Measurements from ENCODE around the gene P2RX6. TPM values are rescaled to one million over a fixed set of nuclear protein-coding genes. Genes with fewer than 3 reads are reported as not detected.
"Not testable (repeated sequence)": the region's sequence is repeated elsewhere in the genome, so short reads cannot be mapped to it uniquely, and the experiment has no call there.

The P2RX6 gene
- 1 to 10 TPM; 1.6 to 3.3 TPM for total RNA-seq
- 1 to 10 TPM; 3.7 to 8.4 TPM for polyA plus RNA-seq (ENCODE audit: insufficient read length in 2 of 2)
- long read RNA-seq, donor 1, result 0 reads
- long read RNA-seq, donor 2, result 0 reads
- long read RNA-seq, donor 3, result 0 reads
- long read RNA-seq, donor 4, result 0 reads

DNA sequence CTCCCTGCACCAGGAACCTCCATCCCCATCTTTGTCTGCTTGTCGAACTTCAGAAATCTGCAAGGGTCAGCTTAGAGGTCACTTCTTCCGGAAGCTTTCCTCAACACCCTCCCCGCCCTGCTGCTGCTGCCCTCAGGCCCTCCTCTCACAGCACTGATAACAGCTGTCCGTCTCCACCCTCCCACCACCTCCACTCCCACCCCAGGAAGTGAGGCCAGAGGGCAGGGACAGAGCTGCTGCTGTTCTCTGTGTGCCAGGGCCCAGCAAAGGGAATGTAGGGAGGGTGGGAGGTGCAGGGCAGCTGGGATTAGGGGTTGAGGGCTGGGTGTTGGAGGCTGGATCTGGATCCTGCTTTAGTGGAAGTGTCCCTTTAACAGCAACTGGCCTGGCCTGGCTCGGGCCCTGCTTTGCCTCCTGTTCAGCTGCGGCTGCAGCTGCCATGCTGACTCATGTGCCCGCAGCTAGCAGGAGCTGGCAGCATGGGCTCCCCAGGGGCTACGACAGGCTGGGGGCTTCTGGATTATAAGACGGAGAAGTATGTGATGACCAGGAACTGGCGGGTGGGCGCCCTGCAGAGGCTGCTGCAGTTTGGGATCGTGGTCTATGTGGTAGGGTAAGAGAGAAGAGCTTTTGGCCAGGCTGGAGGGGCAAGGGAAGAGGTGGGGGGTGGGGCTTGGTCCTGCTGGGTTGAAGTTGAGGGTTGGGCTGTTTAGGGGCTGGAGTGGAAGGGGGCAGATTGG is at the start of gene P2RX6:
Gene P2RX6, plus strand, starts transcription at position 440 of the 740 bp plus-strand sequence. Its CDS starts 10 bp downstream, at position 450.
- Histone ChIP-seq H3K27ac (ENCODE audit: low read depth, low read length) (peak within 1 kb of the TSS; percentile 80), H3K27me3 (ENCODE audit: control insufficient read depth, insufficient read depth, low read length) (no peaks in the 10 kb centered on the region), H3K36me3 (ENCODE audit: control insufficient read depth, insufficient read depth, low read length) (peaks cover 3% of the 10 kb centered on the region), H3K4me3 (ENCODE audit: low read depth, low read length) (peak within 1 kb of the TSS; percentile 53), H3K4me1 (ENCODE audit: control insufficient read depth, insufficient read depth, low read length) (peaks cover 42% of the 10 kb centered on the region), H3K9me3 (ENCODE audit: control insufficient read depth, insufficient read depth, low read length) (no peaks in the 10 kb centered on the region)
- peak in 2 of 6 donors; percentile 50 to 69 for DNase-seq (ENCODE audit: low read depth in 4 of 6, low spot score in 6 of 6)
- 16% methylated on average over 10 of the region's 12 CpGs for WGBS (ENCODE audit: insufficient coverage)

DNA sequence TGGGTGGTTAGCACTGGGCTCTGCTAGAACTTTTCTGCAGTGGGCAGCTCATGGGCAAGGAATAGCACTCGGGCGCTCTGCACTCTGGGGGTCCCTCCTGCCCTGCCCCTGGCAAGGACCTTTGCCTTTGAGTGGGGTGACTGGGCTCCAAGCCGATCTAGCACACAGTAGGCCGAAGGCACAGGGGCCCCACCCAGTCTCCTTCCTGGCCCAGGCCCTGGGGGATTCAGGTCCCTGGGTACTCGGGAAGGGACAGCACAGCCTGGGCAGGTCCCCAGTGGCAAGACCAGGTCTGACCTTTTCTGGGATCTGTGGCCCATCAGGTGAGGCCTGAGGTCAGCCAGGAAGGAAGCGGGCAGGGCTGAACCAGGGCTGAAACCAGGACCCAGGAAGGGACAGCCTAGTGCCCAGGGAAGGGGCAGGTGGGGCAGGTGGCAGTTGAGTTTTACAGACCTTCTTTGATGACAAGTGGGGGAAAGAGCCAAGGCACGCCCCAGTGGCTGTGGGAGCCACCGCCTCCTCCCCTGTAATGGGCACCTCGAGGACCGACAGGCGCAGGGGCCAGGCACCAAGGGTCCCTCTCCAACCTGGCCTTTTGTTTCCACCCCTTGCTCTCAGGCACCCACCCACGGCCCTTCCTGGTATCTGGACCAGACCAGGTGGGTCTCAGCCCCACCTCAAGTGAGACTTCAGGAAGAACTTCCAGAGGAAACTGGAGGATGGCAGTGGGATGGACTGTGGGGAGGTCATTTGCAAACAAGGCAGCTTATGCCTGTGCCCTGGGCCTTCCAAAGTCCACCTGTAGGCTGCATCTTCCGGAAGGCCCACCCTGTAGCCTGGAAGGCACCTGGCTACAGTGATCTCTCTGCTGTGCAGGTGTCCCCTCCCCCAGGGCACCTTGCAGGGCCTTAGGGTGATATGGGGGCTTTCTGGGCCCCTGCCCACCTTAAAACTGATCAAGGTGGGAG is 48.8 kb upstream of the P2RX6 start:
- Histone ChIP-seq H3K27ac (ENCODE audit: low read depth, low read length) (no peak overlapping the region), H3K36me3 (ENCODE audit: control insufficient read depth, insufficient read depth, low read length) (peaks cover 3% of the 10 kb centered on the region), H3K9me3 (ENCODE audit: control insufficient read depth, insufficient read depth, low read length) (no peaks in the 10 kb centered on the region), H3K4me1 (ENCODE audit: control insufficient read depth, insufficient read depth, low read length) (peaks cover 53% of the 10 kb centered on the region), H3K4me3 (ENCODE audit: low read depth, low read length) (no peak overlapping the region), H3K27me3 (ENCODE audit: control insufficient read depth, insufficient read depth, low read length) (peaks cover 12% of the 10 kb centered on the region)
- no peak for DNase-seq (ENCODE audit: low read depth in 4 of 6, low spot score in 6 of 6)
- 90% methylated on average over 10 of the region's 13 CpGs for WGBS (ENCODE audit: insufficient coverage)

DNA sequence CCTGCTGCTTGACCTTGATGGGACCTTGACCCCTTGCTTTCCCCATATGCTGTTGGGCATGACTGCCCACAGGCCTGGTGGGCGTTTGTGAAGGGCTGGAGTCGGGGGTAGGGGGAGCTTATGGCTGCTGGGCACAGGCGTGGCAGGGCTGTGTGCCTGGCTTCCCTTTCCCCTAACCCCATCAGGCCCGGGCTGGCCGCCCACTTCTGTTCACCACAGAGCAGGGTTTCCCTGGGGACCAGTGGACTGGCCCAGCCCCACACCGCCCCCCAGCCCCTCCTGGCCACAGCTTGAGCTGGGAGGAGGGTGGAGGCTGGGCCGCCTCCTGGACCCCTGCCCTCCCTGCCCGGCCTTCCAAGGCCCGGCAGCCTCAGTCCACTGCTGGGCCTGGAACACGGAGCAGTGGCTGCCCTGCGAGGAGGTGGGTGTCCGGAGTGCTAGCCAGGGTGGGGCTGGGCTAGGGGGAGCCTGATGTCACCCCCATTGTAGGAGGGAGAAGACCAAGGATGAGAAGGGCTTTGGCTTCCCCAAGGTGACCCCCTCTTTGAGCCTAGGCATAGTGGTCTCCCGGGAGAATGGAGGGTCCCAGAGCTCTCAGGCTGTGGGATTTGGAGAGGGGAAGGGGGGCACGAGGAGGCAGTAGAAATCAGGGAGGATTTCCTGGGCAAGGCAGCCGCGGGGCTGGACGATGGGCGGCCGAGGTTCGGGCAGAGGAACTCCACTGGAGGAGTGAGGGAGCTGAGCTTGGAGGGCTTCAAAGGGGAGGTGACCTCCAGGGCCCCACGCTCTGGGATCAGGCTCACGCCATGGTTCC is 47.9 kb upstream of the P2RX6 start, which contains the start of gene AIFM3:
Gene AIFM3, plus strand, starts transcription at position 373 of the 814 bp plus-strand sequence. CDS start 690 bp downstream, outside the sequence.
- Histone ChIP-seq H3K4me3 (ENCODE audit: low read depth, low read length) (no peak within 1 kb of the TSS), H3K4me1 (ENCODE audit: control insufficient read depth, insufficient read depth, low read length) (peaks cover 57% of the 10 kb centered on the region), H3K36me3 (ENCODE audit: control insufficient read depth, insufficient read depth, low read length) (peaks cover 3% of the 10 kb centered on the region), H3K27ac (ENCODE audit: low read depth, low read length) (peak within 1 kb of the TSS; percentile 64), H3K9me3 (ENCODE audit: control insufficient read depth, insufficient read depth, low read length) (no peaks in the 10 kb centered on the region), H3K27me3 (ENCODE audit: control insufficient read depth, insufficient read depth, low read length) (peaks cover 12% of the 10 kb centered on the region)
- DNase-seq (ENCODE audit: low read depth in 4 of 6, low spot score in 6 of 6), result peak in 1 of 6 donors; percentile 67
- WGBS (ENCODE audit: insufficient coverage), result 42% methylated on average over 19 of the region's 22 CpGs

DNA sequence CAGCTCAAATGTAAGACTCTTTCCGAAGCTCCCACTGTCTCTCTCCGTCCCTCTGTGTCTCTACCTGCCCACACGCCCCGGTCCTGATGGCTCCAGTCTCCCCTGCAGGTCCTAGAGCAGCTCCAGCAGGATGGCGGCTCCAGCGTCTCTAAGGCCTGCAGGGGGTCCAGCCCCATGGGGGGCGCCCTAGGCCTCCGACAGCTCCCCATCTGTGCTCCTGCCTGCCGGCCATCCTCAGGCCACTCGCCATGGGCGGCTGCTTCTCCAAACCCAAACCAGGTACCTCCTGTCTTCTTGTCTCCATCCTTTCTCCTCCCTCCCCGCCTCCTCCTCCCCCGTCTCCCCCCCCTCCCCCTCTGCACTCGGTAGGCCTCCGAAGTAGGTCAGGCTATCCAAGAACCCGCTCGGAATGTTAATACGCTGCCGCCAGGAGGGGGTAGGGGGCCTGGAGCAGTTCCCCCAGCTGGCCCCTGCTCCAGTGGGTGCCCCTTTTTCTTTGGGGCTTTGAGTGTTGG is 47.2 kb upstream of the P2RX6 start:
- DNase-seq (ENCODE audit: low read depth in 4 of 6, low spot score in 6 of 6), result no peak
- Histone ChIP-seq H3K4me3 (ENCODE audit: low read depth, low read length) (no peak overlapping the region), H3K9me3 (ENCODE audit: control insufficient read depth, insufficient read depth, low read length) (no peaks in the 10 kb centered on the region), H3K36me3 (ENCODE audit: control insufficient read depth, insufficient read depth, low read length) (peaks cover 3% of the 10 kb centered on the region), H3K27me3 (ENCODE audit: control insufficient read depth, insufficient read depth, low read length) (peaks cover 12% of the 10 kb centered on the region), H3K4me1 (ENCODE audit: control insufficient read depth, insufficient read depth, low read length) (peaks cover 57% of the 10 kb centered on the region), H3K27ac (ENCODE audit: low read depth, low read length) (peak overlapping the region; percentile 64)
- WGBS (ENCODE audit: insufficient coverage), result 25% methylated on average over 11 of the region's 19 CpGs

DNA sequence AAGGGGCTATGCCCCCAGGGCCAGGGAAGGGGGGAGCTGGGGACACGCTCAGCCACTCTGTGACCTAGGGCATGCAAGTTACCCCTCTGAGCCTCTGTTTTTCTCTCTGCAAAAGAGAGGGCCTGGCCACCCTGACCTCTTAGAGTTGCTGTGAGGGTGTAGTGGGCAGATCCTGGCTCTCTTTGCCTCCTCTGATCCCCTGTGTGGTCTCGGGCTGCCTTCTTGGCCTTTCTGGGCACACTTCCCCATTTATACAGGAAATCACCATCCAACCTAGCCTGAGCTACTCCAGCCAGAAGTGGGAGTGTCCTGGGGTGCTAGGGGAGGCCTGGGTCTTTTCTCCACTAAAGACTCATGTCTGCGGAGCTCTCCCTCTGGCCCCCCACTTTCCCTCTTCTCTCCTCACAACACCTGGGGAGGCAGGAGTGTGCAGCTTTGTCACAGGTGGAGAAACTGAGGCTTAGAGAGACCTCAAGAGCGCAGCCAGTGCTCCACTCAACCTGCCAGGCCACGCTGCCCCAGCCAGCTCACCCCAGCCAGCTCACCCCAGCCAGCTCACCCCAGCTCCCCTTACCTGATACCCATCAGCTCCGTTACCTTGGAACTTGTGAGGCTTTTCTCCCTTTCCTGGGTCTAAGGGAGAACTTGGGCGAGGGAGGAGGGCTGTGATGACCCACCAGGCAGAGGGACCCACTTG is 46.5 kb upstream of the P2RX6 start:
- peaks cover 57% of the 10 kb centered on the region for H3K4me1 ChIP-seq (ENCODE audit: control insufficient read depth, insufficient read depth, low read length)
- no peak for DNase-seq (ENCODE audit: low read depth in 4 of 6, low spot score in 6 of 6)
- H3K36me3 ChIP-seq (ENCODE audit: control insufficient read depth, insufficient read depth, low read length), result peaks cover 5% of the 10 kb centered on the region
- no peak overlapping the region for H3K27ac ChIP-seq (ENCODE audit: low read depth, low read length)
- H3K9me3 ChIP-seq (ENCODE audit: control insufficient read depth, insufficient read depth, low read length), result no peaks in the 10 kb centered on the region
- WGBS (ENCODE audit: insufficient coverage), result 80% methylated on average over 1 of the region's 7 CpGs
- peaks cover 12% of the 10 kb centered on the region for H3K27me3 ChIP-seq (ENCODE audit: control insufficient read depth, insufficient read depth, low read length)
- no peak overlapping the region for H3K4me3 ChIP-seq (ENCODE audit: low read depth, low read length)

DNA sequence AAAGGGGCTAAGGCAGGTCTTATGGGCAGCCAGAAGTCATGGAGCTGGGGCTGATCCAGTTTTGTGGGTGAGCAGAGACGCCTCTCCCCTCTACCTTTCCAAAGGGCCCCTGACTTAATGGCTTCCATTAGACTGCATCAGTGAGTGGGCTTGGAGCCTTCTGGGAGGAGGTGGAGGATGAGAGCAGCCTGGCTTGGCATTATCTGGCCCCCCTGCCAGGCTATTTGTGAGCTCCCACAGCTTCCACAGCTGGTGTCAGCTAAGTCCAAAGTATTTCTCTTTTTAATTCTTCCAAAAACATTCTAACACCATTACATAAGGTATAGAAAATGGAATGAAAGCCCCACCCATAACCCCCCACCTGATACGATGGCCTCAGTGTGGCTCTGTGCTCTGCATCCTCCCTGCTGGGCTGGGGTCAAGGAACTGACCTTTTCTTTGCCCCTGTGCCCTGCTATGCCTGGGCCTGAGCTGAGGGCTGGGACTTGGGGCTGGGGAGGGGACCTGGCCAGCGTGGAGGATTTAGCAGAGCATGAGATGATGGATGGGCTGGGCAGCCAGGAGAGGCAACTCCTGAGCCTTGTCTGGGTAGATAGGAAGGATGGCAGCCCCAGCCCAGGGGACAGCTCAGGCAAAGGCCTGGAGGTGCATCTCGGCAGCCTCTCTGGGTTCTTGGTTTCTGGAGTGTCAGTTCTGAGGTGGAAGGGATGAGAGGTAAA is 43.9 kb upstream of the P2RX6 start:
- Histone ChIP-seq H3K36me3 (ENCODE audit: control insufficient read depth, insufficient read depth, low read length) (peaks cover 11% of the 10 kb centered on the region), H3K4me3 (ENCODE audit: low read depth, low read length) (no peak overlapping the region), H3K9me3 (ENCODE audit: control insufficient read depth, insufficient read depth, low read length) (no peaks in the 10 kb centered on the region), H3K27me3 (ENCODE audit: control insufficient read depth, insufficient read depth, low read length) (no peaks in the 10 kb centered on the region), H3K4me1 (ENCODE audit: control insufficient read depth, insufficient read depth, low read length) (peaks cover 41% of the 10 kb centered on the region), H3K27ac (ENCODE audit: low read depth, low read length) (no peak overlapping the region)
- peak in 2 of 6 donors; percentile 44 to 46 for DNase-seq (ENCODE audit: low read depth in 4 of 6, low spot score in 6 of 6)
- 37% methylated on average over 2 of the region's 4 CpGs for WGBS (ENCODE audit: insufficient coverage)

DNA sequence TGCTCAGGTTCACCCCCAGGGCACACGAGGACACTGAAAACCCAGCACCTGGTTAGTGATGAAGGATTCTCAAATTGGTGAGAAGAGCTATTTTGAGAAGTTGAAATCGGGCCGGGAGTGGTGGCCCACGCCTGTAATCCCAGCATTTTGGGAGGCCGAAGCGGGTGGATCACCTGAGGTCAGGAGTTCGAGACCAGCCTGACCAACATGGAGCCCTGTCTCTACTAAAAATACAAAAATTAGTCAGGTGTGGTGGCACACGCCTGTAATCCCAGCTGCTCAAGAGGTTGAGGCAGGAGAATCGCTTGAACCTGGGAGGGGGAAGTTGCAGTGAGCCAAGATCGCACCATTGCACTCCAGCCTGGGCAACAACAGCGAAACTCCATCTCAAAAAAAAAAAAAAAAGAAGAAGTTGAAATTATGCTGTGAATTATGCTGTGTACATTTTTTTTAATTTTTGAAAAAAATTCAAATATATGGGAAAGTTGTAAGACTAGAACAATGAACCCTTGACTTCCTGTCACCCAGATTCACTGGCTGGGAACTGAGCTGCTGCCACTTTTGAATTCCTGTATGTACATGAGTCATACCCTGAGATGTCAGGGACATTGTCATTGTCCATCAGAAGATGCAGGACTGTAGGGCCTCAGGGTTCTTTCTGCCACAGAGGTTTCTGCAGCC is 42.8 kb upstream of the P2RX6 start:
- not testable (repeated sequence) for H3K27ac ChIP-seq (ENCODE audit: low read depth, low read length); H3K4me3 ChIP-seq (ENCODE audit: low read depth, low read length); DNase-seq (ENCODE audit: low read depth in 4 of 6, low spot score in 6 of 6); H3K27me3 ChIP-seq (ENCODE audit: control insufficient read depth, insufficient read depth, low read length); H3K9me3 ChIP-seq (ENCODE audit: control insufficient read depth, insufficient read depth, low read length)
- 83% methylated on average over 3 of the region's 11 CpGs for WGBS (ENCODE audit: insufficient coverage)
- H3K4me1 ChIP-seq (ENCODE audit: control insufficient read depth, insufficient read depth, low read length), result peaks cover 30% of the 10 kb centered on the region
- H3K36me3 ChIP-seq (ENCODE audit: control insufficient read depth, insufficient read depth, low read length), result peaks cover 21% of the 10 kb centered on the region

All from spinal cord (tissue), 10 donors.